ENCODE data around the gene ZBP1.

The ZBP1 gene

GRCh38 chr20:57583289-57584257, 36.7 kb downstream of the ZBP1 start:
- no peak for DNase-seq

- no peak for DNase-seq
These were observed 37.6 kb downstream of the ZBP1 start for GRCh38 chr20:57582432-57583288.

DNA sequence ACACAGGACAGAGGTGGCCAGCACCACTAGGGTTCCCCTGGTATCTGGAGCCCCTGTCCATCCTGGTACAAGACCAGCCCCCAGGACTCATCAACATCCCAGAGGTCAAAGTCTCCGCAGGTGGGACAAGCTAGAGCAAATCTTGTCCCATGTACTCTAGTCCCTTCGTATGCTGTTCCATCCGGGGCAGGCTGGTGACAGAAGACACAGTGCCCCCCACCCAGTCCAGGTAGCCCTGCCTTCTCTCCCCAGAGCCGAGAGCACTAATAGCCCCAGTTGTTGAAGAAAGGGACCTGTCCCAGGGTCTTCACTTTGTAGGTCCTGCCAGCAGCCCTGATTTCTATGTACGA, 38.2 kb downstream of the ZBP1 start:
- DNase-seq, result no peak

DNA sequence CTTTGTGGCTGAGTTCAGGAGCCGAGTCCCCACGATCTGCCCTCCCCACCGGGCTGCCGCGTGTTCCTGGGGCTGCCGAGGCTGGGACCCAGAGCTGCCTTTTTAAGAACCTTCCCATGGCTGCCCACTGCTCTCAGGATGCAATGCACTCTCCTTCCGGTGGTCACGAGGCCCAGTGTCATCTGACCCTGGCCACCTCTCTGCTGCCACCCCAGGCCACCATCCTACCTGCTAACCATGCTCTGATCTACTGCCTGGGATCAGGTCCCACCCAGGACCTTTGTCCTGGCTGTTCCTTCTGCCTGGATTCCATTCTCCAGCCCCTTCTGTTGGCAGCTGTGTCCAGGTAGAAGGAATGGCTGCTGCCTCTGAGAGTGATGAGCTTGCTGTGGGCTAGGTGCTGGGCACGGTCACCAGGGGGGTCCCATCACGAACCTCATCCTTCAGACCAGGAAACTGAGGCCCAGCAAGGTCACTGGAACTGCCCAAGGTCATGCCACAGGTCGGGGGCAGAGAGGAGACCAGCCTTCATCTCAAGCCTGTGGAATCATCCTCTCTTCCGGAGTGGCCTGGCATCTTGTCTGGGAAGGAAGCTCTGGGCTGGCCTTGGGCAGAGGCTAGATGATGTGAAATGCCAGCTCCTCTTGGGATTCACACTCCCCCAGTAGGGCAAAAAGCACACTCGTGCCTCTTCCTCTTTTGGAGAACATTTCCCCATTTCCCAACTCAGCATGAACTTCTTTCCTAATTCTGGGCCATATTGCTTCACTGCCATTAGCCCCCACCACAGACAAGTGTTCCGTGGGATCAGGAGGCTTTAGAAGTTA, 38.8 kb downstream of the ZBP1 start:
- DNase-seq, result no peak

- no peak for DNase-seq
These were observed 39.6 kb downstream of the ZBP1 start for GRCh38 chr20:57580478-57581201.

DNA sequence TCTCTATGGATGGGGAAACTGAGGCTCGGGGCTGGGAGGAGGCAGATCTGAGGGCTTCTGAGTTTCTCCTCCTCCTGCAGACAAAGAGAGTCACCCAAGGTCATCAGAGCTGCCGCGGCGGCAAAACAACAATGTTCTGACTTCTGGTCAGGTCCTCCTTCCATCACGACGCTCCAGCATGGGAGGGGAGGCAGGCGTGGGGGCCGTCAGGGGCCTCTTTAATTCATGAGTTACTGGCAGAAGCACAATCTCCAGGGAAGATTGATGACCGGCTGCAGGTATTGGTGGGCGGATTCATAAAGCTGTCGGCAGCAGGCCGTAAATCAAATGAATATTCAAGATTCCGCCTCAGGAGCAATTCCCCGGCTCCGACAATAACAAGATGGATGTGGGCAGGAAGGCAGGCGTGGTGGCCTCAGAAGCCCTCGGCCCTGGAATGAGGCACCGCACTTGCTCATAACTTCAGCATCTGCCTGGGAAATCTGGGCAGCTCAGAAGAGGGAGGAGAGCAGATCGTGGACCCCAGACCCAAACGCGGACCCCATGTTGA, 40.3 kb downstream of the ZBP1 start:
- no peak for DNase-seq

DNA sequence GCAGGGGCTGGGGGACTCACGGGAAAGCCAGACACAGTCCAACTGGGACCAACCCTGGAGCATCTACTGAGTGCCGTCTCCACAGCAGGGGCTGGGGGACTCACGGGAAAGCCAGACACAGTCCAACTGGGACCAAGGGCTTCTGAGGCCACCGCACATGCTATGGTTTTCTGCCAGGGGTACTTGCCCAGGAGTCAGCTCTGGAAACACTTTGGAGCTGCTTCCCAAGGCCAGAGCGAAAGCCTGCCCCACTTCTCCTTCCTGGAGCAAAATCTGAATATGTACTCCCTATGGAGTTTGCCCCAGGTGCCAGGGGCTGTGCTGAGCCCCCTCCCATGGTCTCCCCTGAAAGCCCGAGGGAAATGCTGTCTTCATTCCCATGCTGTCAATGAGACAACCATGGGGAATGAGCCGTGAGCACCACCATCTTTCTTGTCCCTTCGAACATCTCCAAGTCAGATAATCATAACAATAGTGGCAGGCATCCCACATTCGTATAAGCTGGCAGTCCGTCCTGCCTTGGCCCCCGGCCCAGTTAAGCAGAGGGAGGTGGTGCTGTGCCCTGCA, 40.8 kb downstream of the ZBP1 start:
- no peak for DNase-seq

DNA sequence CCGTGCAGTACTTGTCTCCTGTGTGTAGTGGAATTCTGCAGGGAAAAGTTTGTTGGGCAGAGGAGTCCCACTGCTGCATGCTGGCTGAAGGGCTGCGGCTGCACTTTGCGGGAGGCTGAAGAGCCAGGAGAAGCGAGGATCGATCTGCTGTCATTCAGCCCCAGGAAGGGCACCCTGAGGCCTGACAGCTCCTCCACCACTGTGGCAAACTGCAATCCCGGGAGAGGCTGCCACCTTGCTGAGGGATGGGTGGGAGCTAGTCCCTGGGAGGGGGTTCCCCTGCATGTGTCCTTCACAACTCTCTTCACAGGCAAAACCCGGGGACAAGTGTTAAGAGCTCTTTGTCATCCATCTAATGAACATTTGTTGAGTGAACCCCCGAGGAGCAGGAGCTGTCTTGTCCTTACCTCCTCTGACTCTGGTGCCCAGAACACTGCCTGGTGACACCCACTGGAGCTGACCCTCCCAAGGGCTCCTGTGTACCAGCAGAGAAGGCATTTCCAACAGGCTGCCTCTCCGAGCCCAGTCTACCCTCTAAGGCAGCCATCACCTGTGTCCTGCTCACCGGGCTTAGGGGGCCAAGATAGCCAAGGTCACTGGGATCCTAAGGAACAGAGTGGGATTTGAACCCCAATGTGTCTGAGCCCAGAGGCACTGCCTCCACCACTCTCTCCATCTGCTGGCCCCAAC, 41.6 kb downstream of the ZBP1 start:
- DNase-seq, result no peak

- DNase-seq, result no peak
These were observed 42.3 kb downstream of the ZBP1 start for GRCh38 chr20:57577679-57578475.

DNA sequence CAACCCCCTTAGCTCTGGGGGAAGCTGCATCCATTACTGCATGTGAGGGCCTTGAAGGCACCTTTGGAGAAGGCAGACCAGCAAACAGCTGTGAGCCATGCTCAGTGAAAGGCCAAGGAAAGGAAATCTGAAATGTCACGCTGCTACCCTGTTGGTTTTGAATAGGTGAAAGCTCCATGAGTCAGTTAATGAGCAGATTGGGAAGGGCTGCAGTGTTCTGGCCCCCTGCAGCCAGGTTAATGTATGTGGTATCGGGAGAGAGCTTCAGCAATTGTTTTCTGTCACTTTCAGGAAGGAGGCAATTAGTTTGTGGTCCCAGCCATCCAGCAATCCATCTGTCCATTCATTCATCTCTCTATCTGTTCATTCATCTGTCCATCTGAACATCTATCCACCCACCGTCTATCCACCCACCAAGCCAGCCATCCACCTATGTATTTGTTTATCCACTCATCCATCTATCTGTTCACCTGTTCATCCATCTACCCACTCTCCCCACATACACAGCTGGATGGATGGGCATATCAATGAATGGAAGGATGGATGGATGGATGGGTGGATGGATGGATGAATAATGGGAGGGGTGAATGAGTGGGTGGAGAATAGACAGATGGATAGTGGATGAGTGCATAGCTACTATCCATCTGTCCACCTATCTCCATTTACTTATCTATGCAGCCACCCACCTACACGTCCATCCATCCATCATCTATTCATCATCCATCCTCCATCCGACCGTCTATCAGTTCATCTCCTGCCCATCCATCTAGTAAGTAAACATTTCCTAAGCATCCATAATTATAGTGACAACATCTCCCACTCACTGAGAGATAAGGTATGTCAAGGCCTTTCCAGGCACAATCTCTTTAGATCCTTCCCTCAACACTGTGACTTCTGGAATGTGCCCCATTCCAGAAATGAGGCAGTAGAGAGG, 43.3 kb downstream of the ZBP1 start:
- no peak for DNase-seq

DNA sequence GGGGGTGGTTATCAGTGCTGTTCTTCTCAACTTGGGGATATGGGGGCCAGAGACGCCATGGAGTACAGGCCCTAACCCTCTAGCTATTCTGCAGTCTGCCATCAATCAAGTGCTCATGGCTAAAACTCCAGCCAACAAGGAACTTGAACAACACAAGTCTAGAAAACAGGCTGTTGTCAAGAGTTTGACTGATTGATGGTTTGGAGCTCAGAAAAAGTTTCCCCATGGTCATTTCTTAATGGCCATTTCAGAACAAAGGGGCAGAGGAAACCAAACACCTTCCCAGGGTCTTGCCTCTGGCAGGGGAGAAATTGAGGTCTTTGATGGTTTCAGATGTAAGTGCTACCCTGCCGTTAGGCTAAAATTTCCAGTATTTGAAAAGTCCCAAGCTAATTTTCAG, 44.2 kb downstream of the ZBP1 start:
- no peak for DNase-seq

DNA sequence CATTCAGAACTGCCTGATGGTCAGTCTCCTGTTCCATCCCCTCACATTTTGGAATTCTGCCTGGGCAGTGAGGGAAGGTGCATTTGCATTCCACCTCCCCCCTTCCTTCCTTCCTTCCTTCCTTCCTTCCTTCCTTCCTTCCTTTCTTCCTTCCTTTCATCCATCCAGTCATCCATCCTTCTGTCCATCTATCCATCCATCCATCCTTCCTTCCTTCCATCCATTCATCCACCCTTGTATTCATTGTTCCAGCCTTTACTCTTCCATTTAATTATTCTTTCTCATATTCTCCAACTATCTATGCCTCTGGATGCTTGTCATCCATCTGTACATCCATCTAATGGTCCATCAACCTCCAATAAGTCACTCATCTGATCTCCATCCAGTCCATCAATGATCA, 45.3 kb downstream of the ZBP1 start:
- DNase-seq, result no peak

DNA sequence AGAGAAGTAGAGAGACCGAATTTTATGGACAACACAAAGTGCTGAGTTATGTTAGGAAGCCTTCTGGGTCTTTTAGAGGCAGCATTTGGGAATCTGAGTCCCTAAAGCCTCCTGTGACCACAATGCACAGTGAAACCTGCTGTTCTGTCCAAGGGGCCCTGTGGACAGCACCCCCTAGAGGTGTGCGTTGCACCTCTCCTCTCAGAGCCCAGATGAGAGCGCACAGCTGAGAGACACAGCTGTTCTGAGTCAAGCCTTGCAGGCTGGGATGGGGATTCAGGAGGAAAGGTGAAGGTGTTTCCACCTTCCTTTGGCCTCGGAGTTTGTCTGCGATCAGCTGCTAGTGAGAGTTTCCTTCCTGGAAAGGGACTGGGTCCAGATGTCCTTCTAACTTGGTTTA, 46.3 kb downstream of the ZBP1 start:
- DNase-seq, result no peak

- DNase-seq, result no peak
These were observed 47.0 kb downstream of the ZBP1 start for GRCh38 chr20:57573242-57573641.

GRCh38 chr20:57571782-57572416, 48.3 kb downstream of the ZBP1 start:
- no peak for DNase-seq

GRCh38 chr20:57570920-57571319, 49.3 kb downstream of the ZBP1 start:
- DNase-seq, result no peak

- DNase-seq, result no peak
These were observed 49.9 kb downstream of the ZBP1 start for GRCh38 chr20:57570145-57570850.

DNA sequence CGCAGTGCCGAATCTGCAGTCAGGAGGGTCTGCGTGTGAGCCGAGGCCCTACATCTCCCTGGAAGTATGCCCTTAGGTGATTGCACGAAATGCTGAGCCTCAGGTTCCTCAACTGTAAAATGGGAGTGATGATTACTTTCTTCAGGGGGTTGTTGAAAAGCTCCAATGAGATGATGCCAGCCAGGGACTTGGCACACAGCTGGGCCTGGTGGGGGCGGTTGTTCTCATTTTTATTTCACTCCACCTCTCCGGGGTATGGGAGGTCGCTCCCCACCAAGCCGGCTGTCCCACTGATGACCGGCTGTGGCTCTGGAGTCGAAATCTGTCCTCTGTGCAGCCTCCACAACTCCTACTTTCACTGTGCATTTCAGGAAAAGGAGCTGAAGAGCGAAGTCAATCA, 51.3 kb downstream of the ZBP1 start:
- DNase-seq, result no peak
